ENCODE data around the gene S100A3.

Gene S100A3

GRCh38 chr1:153507926-153508583 lies 41.0 kb downstream of the S100A3 start:
- no peak for DNase-seq

GRCh38 chr1:153506831-153507413 lies 42.1 kb downstream of the S100A3 start:
- DNase-seq = no peak

GRCh38 chr1:153506386-153506785 lies 42.7 kb downstream of the S100A3 start:
- DNase-seq = no peak

GRCh38 chr1:153505576-153505975 lies 43.5 kb downstream of the S100A3 start:
- DNase-seq = no peak

- peak; percentile 29 to 80 for DNase-seq
Measured at GRCh38 chr1:153503766-153504165, 45.3 kb downstream of the S100A3 start.

GRCh38 chr1:153498746-153499145 lies 50.3 kb downstream of the S100A3 start:
- no peak for DNase-seq

Measured in NCI-H524 (cell line).